ENCODE measurements around the gene TTLL12. TPM values are rescaled to one million over a fixed set of nuclear protein-coding genes. Genes with fewer than 3 reads are reported as not detected.

TTLL12 gene
- total RNA-seq, 1 donor from 2014 or later = 10.6 TPM

GRCh38 chr22:43158778-43159483 lies 28.0 kb downstream of the TTLL12 start:
- Histone ChIP-seq H3K27ac (no peak overlapping the region), H3K27me3 (no peaks in the 10 kb centered on the region), H3K9me3 (no peaks in the 10 kb centered on the region), H3K36me3 (peaks cover 17 to 28% of the 10 kb centered on the region in 2 donors), H3K4me3 (no peak overlapping the region), H3K4me1 (peaks cover 0 to 1% of the 10 kb centered on the region in 2 donors)
- intact Hi-C loops (cut with DNase I) = no loop called here
- no peak for DNase-seq (ENCODE audit: low spot score in 2 of 2)
- no peak for TF ChIP-seq CTCF (IDR thresholded peaks at IDR 0.05)

DNA sequence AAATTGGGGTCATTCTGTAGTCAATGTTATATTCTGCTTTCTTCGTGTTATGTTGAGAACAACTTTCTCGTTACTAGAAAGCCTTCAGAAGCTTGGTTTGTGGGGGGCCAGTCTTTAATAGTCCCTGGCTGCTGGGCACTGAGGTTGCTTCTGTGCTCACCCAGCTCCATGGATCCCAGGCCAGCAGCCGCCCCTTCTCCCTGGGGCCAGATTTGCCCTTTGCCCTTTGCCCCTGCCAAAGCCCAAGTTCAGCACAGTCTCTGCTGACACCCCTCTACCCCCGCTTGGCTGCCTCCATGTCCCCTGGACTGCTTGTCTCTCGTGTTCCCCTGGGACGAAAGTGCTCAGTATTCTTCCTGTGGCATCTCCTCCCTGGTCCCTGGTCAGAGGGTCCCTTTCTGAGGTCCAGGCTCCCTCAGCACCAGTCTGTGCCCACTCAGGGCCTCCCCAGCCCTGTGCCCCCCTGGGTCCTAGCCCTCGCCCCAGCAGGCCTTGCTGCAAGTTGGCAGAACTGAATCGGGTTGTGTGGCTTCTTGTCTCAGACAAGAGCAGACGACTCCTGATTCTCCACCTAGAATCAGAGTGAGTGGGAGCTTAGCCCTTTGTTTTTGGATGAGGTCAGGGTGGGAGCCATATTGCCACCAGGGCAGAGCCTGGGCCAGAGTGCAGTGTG lies 28.9 kb downstream of the TTLL12 start:
- Histone ChIP-seq H3K27ac (no peak overlapping the region), H3K27me3 (no peaks in the 10 kb centered on the region), H3K4me3 (no peak overlapping the region), H3K9me3 (no peaks in the 10 kb centered on the region), H3K4me1 (peaks cover 0 to 5% of the 10 kb centered on the region in 2 donors), H3K36me3 (peaks cover 12 to 25% of the 10 kb centered on the region in 2 donors)
- no peak for TF ChIP-seq CTCF (IDR thresholded peaks at IDR 0.05)
- no peak for DNase-seq (ENCODE audit: low spot score in 2 of 2)
- intact Hi-C loops (cut with DNase I) = no loop called here

DNA sequence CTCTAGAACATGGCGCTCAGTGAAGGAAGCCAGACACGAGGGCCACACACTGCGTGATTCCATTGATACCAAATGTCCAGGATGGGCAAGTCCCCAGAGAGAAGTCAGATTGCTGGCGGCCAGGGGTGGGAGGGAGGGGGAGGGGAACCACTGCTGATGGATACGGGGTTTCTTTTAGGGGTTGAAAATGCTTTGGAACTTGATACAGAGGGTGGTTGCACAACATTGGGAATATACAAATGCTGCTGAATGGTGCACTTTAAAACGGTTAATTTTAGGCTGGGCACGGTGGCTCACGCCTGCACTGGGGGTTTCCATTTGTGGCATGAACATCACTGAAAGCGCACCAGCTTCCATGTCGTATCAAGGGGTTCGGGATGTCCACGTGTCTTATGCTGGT lies 30.5 kb downstream of the TTLL12 start:
- no peaks in the 10 kb centered on the region for H3K27me3 ChIP-seq
- H3K9me3 ChIP-seq = no peaks in the 10 kb centered on the region
- no peak overlapping the region for H3K4me3 ChIP-seq
- intact Hi-C loops (cut with DNase I) = no loop called here
- TF ChIP-seq CTCF (IDR thresholded peaks at IDR 0.05) = no peak
- peaks cover 3 to 5% of the 10 kb centered on the region in 2 donors for H3K4me1 ChIP-seq
- peaks cover 8 to 12% of the 10 kb centered on the region in 2 donors for H3K36me3 ChIP-seq
- no peak for DNase-seq (ENCODE audit: low spot score in 2 of 2)
- no peak overlapping the region for H3K27ac ChIP-seq

GRCh38 chr22:43155789-43156188 lies 31.1 kb downstream of the TTLL12 start:
- no peak overlapping the region for H3K4me3 ChIP-seq
- no peaks in the 10 kb centered on the region for H3K9me3 ChIP-seq
- DNase-seq (ENCODE audit: low spot score in 2 of 2) = no peak
- peaks cover 1 to 8% of the 10 kb centered on the region in 2 donors for H3K36me3 ChIP-seq
- intact Hi-C loops (cut with DNase I) = no loop called here
- peaks cover 5 to 7% of the 10 kb centered on the region in 2 donors for H3K4me1 ChIP-seq
- no peaks in the 10 kb centered on the region for H3K27me3 ChIP-seq
- no peak overlapping the region for H3K27ac ChIP-seq
- no peak for TF ChIP-seq CTCF (IDR thresholded peaks at IDR 0.05)

- no peak overlapping the region for H3K27ac ChIP-seq
- H3K4me1 ChIP-seq = peaks cover 6 to 10% of the 10 kb centered on the region in 2 donors
- peak; percentile 27 to 75 for DNase-seq (ENCODE audit: low spot score in 2 of 2)
- intact Hi-C loops (cut with DNase I) = no loop called here
- no peaks in the 10 kb centered on the region for H3K27me3 ChIP-seq
- H3K36me3 ChIP-seq = peaks cover 0 to 8% of the 10 kb centered on the region in 2 donors
- no peak for TF ChIP-seq CTCF (IDR thresholded peaks at IDR 0.05)
- no peaks in the 10 kb centered on the region for H3K9me3 ChIP-seq
- H3K4me3 ChIP-seq = no peak overlapping the region
Measured at GRCh38 chr22:43154887-43155536, 31.9 kb downstream of the TTLL12 start.
